Breast epithelium (tissue), 3 donors: ENCODE data around the gene PPARA.

Source experiments
- CTCF ChIP-seq, 3 donors: fragments of 450-650 bp; IDR thresholded peaks; one replicate each; pipeline ENCODE4 v1.5.1; 2016 to 2017; ENCODE audit warnings: antibody characterized with exemption in 3 of 3, mild to moderate bottlenecking in 3 of 3, moderate library complexity in 3 of 3
- POLR2AphosphoS5 ChIP-seq, 3 donors: sonication (generic); formaldehyde crosslinking; IDR thresholded peaks; one replicate each; pipeline ENCODE4 v1.6.1; 2017; ENCODE audit warnings: antibody characterized with exemption in 3 of 3

- no peak for TF ChIP-seq CTCF (IDR thresholded peaks at IDR 0.05)
- no peak for TF ChIP-seq POLR2AphosphoS5 (IDR thresholded peaks at IDR 0.05)
These were observed 23.4 kb upstream of the PPARA start for GRCh38 chr22:46126853-46127385.
